ENCODE data around the gene ATP2B2.

DNA sequence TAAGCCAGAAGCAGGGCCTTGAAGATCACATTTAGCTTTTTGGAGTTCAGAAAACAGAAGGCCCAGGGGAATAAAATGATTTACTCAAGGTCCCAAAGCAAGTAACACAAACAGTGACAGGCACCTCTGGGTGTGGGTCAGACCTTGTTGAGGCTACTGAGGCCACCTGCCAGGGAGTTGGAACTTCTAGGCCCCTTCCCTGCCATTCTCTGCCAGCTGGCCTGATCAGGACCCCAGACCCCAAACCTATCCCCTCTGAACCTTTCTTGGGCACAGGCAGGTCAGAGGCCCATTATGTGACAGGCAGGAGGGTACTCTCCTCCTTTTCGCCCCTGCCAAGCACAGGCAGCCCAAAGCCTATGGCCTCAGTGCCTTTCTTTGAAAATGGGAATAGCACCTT lies 49.4 kb upstream of the ATP2B2 start:
- TF ChIP-seq, protein P1, sequence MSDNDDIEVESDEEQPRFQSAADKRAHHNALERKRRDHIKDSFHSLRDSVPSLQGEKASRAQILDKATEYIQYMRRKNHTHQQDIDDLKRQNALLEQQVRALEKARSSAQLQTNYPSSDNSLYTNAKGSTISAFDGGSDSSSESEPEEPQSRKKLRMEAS (IDR thresholded peaks at IDR 0.05), result no peak
- no peak for TF ChIP-seq CTCF (IDR thresholded peaks at IDR 0.05; ENCODE audit: control extremely low read depth in 1 of 3, insufficient read depth in 1 of 3, low read depth in 1 of 3, low read length in 3 of 3)
- no peak for TF ChIP-seq RXRA (IDR thresholded peaks at IDR 0.05; ENCODE audit: insufficient read depth, low read depth, low read length)

Data from H1 (cell line).